Ovary (tissue), 3 donors: Measurements from ENCODE around the gene AADACL4.

Experiments used
- EP300 ChIP-seq: sonication (generic); formaldehyde crosslinking; IDR thresholded peaks from one replicate; pipeline ENCODE4 v1.6.1; 2017; ENCODE audit warnings: antibody characterized with exemption
- TF ChIP-seq, protein P1 (sequence below), 3 donors: fragments of 450-650 bp in 2 of 3; fragments of 200-600 bp in 1 of 3; IDR thresholded peaks; one replicate each; pipeline versions ENCODE4 v1.5.1 to v1.8.0; 2016 to 2022; ENCODE audit warnings: antibody characterized with exemption in 3 of 3, mild to moderate bottlenecking in 1 of 3
- donor health status: DM: no; HTN: no; CAD: no.

DNA sequence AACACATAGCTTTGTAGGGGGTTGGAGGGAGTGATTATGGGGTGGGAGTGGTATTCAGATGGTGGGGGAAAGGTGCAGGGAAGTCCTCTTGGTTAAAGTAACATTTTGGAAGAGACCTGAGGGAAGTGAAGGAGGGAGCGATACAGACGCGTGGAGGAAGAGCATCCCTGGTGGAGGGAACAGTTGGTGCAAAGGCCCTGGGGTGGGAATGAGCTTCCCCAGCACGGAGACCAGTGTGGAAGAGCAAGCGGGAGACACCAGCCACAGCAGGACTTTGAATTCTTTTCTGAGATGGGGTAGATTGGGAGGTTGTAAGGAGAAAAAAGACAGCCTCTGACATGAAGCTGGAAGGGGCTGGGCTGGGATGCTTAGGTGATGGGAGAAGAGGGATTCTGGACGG is 49.4 kb upstream of the AADACL4 start:
- TF ChIP-seq, protein P1, sequence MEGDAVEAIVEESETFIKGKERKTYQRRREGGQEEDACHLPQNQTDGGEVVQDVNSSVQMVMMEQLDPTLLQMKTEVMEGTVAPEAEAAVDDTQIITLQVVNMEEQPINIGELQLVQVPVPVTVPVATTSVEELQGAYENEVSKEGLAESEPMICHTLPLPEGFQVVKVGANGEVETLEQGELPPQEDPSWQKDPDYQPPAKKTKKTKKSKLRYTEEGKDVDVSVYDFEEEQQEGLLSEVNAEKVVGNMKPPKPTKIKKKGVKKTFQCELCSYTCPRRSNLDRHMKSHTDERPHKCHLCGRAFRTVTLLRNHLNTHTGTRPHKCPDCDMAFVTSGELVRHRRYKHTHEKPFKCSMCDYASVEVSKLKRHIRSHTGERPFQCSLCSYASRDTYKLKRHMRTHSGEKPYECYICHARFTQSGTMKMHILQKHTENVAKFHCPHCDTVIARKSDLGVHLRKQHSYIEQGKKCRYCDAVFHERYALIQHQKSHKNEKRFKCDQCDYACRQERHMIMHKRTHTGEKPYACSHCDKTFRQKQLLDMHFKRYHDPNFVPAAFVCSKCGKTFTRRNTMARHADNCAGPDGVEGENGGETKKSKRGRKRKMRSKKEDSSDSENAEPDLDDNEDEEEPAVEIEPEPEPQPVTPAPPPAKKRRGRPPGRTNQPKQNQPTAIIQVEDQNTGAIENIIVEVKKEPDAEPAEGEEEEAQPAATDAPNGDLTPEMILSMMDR (IDR thresholded peaks at IDR 0.05), result no peak
- no peak for TF ChIP-seq EP300
